GM19463 (cell line): ENCODE results near the gene SLC52A3.
"Not testable (repeated sequence)": the region's sequence is repeated elsewhere in the genome, so short reads cannot be mapped to it uniquely, and the experiment has no call there.

Source experiments
- ATAC-seq: cut with Tn5 transposase; IDR thresholded peaks from one replicate; pipeline ENCODE4 v1.9.1; 2021; ENCODE audit warnings: mild to moderate bottlenecking, moderate library complexity; ENCODE audit not compliant: unreplicated experiment

The SLC52A3 gene

DNA sequence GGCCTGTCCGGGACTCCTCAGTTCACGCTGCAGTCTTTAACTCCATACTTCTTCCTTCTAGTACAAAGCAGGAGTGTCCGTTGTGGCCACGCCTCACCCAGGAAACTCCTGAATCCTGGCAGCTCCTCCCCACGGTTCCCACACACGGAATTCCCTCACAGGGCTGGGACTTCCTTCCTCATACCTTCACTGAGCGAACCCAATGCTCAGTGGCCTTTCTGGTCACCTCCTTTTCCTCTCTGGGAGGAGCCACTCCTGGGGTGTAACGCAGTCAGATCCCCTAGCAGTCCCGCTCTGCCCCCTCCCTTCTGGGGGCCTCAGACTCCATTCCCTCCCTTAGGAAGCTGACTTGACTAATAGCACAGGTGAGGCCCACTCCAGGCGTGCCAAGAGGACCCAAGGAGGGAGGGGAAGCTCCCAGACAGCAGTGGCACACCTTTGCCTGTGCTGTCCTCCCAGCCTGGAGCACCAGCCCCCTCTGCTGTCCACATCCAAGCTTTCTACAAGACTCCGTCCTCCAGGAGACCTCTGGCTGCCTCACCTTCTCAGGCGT is at the start of gene SLC52A3:
Gene SLC52A3, minus strand, starts transcription at position 75 of the 553 bp plus-strand sequence. CDS start 2,726 bp downstream, outside the sequence.
- no peak for ATAC-seq

DNA sequence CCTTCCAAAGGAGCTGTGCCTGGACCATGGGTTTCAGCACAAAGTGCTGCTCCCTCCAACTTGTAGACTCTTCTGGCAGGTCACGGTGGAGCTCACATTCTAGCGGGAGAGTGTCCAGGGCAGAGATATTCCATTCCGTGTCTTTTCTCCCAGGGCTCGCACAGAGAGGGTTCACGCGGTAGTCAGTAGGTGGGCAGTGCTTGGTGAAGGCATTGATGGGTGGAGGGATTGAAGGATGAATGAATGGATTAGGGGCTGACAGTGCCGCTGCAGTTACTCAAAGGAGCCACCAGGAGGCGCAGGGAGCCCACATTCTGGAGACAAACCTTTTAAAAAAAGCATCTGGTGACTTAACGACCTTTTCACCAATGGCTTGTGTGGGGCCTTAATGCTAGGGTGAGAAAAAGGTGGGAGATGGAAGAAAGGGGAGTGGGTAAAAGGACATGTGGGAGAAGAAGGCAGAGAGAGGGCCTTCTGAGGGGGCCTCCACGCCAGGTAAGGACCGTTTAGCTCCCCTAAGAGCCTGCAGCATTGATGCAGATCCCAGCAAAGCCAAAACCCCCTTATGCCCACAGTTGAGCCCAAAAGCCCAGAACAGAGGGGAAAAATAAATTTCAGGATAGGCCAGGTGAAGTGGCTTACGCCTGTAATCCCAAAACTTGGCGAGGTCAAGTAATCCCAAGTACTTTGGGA is 47.8 kb upstream of the SLC52A3 start:
- ATAC-seq, result no peak

DNA sequence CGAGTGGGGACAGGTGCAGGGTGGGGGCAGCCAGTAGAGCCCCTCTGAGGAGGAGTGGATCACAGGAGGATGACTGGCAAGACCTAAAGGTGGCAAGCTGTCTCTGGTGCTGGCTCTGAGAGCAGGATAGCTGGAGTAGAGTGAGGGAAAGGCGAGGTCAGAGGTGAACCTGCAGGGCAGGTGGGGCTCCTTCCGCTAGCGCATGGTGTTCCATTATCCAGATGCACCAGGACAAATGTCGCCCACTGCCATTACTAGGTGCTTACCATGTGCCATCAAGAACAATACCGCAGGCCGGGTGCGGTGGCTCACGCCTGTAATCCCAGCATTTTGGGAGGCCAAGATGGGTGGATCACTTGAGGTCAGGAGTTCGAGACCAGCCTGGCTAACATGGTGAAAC is 46.9 kb upstream of the SLC52A3 start:
- ATAC-seq, result no peak

DNA sequence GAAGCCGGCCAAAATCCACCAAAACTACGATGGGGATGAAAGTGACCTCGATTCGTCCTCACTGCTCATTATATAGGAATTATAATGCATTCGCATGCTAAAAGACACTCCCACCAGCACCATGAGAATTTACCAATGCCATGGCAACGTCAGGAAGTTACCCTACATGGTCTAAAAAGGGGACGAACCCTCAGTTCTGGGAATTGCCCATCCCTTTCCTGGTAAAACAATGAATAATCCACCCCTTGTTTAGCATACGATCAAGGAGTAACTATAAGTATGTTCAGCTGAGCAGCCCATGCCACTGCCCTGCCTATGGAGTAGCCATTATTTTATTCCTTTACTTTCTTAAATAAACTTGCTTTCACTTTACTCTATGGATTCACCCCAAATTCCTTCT is 45.1 kb upstream of the SLC52A3 start:
- no peak for ATAC-seq

DNA sequence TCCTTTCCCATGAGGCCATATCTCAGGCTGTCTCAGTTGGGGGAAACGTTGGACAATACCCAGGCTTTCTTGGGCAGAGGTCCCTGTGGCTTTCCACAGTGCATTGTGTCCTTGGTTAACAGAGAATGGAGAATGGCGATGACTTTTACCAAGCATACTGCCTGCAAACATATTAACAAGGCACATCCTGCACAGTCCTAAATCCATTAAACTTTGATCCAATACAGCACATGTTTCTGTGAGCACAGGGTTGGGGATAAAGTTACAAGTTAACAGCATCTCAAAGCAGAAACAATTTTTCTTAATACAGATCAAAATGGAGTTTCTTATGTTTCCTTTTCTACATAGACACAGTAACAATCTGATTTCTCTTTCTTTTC is 44.1 kb upstream of the SLC52A3 start:
- ATAC-seq, result not testable (repeated sequence)

DNA sequence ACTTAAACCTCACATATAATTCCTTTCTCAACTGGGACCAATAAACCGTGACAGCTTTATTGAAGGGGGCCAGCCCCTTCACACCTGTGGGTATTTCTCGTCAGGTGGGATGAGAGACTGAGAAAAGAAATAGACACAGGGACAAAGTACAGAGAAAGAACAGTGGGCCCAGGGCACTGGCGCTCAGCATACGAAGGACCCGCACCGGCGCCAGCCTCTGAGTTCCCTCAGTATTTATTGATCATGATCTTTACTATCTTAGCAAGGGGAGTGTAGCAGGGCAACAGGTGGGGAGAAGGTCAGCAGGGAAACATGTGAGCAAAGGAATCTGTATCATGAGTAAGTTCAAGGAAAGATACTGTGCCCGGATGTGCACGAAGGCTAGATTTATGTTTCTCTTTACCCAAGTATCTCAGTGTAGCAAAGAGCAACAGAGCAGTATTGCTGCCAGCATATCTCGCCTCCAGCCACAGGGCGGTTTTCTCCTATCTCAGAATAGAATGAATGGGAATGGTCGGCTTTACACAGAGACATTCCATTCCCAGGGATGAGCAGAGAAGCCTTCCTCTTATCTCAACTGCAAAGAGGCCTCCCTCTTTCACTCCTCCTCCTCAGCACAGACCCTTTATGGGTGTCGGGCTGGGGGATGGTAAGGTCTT is 43.6 kb upstream of the SLC52A3 start:
- ATAC-seq, result not testable (repeated sequence)

DNA sequence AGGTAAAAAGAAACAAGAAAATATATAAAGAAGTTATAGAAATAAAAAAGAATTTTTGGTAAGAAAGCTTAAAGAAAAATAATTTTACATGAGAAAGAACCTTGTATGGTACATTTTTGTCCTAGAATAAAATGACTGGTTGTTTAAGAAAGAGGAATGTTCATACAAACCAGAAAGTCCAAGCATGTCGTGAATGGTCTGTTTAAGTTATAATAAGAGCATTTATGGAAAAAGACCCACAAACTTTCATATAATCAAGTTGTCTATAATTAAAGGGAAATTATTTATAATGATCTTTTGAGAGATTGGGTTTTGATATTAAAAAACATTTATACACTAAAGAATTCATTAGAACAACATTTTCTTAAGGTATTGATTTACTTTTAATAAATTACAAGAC is 37.4 kb upstream of the SLC52A3 start:
- no peak for ATAC-seq

DNA sequence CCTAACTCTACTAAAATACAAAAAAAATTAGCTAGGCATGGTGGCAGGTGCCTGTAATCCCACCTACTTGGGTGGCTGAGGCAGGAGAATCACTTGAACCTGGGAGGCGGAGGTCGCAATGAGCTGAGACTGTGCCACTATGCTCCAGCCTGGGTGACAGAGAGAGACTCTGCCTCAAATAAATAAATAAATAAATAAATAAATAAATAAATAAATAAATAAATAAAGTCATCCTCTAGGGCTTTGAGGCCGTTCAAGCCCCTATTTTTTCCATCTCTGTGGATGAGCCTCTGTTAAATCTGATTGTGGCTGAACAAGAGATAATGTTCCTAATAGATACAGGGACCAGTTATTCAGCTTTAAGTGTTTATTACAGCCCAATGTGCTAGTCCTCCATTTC is 33.4 kb upstream of the SLC52A3 start:
- no peak for ATAC-seq

DNA sequence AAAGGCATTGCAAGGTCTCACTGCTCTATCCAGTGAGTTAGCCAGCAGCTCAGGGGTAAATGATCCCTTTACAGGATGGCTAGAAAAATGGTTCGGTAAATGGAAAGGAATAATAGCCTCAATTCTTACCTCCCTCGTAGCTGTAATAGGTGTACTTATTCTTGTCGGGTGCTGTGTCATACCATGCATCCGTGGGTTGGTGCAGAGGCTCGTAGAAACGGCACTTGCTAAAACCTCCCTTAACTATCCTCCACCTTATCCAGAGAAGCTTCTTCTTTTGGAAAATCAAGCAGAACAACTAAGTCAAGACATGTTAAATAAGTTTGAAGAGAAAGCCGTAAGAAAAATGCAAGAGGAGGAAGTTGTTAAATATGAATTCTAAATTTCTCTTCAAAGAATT is 31.7 kb upstream of the SLC52A3 start:
- not testable (repeated sequence) for ATAC-seq

DNA sequence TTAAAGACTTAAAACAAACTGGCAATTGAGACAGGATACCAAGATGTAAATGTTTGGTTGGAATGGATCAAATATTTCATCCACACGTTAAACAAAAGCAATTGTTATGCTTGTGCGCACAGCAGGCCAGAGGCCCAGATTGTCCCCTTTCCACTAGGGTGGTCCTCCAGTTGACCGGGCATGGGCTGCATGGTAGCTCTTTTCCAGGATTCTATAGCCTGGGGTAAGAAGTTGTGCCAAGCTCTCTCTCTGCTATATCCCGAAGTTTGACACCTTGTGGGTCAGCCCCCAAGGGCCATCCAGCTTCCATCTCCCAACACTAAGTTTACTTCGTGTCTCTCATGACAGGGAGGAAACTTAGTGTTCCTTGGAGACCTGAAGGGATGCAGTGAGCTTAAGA is 30.4 kb upstream of the SLC52A3 start:
- not testable (repeated sequence) for ATAC-seq

DNA sequence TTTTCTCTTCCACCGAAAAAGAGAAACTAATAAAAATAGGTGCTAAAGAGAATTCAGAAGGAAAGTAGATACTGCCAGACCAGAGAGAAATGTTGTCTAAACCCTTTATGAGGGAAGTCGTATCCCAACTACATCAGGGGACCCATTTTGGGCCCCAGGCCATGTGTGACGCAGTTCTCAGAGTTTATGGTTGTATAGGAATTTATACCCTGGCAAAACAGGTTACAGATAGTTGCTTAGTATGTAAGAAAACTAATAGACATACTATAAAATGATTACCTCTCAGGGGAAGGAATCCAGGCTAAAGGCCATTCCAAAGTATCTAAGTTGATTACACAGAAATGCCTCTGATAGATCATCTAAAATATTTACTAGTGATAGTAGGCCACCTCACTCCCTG is 28.6 kb upstream of the SLC52A3 start:
- ATAC-seq, result no peak

DNA sequence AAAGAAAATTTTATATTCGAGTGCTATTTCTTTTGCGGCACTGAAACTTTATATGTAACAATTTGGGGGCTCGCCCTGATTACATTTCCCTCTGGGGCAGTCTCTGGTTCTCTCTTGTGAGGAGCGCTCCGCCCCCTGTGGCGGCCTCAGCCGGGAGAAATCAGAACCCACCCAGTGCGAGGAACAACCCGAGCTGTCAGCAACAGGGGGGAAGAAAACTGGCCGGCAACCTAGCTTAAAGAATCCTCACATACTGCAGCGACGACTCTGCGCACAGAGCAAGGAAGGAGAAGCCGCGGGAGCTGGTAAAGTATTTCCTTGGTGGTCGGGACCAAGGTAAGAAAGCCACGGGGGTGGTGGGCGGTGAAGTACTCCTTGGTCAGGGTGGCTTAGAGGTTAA is 23.9 kb upstream of the SLC52A3 start:
- no peak for ATAC-seq

DNA sequence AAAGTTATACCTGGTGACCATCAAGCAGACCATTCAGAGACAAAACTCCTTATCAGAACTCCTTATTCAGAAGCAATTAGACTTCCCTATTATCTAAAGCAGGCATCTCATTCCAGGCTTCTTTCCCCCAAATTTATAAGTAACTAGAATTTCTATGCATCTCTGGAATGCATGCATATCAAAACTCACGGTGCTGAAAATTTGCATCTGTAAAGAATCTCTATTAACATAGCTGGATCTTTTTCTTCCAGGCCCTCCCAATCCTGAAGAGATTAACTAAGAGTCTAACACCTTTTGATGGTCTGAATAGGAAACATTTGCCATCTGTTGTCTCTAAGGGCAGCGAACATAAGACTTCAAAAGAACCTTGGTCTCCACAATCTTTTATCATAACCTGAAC is 22.8 kb upstream of the SLC52A3 start:
- ATAC-seq, result no peak

DNA sequence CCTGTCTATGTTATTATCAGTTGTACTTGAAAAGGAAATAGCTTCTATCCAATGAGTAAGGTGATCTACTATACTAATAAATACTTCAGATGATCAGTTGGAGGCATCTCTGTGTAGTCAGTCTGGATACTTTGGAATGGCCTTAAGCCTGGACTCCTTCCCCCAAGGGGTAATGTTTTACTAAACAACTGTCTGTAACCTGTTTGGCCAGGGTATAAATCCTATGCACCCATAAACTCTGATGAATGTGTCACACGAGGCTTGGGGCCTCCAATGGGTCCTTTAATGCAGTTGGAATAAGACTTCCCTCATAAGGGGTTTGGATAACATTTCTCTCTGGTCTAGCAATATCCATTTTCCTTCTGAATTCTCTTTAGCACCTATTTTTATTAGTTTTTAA is 19.5 kb upstream of the SLC52A3 start:
- no peak for ATAC-seq

DNA sequence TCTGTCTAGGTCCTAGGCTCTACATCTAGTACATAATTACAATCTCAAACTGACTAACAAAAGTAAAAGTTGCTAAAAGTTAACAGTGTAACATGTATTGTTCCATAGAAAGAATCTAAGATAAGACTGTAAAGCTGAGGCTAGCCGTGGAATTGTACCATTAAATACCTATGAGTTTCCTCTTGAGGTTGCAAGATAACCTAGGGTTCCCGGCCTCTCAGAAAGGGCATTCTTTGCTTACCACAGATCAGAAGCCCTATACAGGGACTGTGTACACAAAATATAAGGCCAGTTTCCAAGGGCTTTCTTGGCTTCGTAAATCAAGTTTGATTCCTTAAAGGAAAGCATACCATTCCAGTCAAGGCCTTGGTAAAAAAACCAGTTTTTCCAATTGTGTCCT is 11.5 kb upstream of the SLC52A3 start:
- ATAC-seq, result no peak

DNA sequence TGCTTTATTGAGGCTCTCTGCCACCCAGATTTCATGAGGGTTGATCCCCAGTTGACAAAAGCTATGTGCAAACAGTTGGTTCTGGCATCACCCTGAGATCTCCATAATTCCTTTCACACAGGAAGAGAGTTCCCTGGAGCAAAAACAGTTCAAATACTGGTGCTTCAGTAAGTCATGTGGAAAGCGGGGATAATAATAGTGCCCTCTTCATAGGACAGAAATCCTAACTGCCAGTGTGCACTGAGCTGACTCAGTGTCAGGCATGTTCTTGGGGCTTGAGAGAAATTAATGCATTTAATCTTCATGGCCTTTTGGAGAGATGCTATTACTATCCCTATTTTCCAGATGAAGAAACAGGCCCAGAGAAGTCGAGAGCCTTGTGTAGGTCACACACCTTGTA is 7.9 kb upstream of the SLC52A3 start:
- ATAC-seq, result no peak

DNA sequence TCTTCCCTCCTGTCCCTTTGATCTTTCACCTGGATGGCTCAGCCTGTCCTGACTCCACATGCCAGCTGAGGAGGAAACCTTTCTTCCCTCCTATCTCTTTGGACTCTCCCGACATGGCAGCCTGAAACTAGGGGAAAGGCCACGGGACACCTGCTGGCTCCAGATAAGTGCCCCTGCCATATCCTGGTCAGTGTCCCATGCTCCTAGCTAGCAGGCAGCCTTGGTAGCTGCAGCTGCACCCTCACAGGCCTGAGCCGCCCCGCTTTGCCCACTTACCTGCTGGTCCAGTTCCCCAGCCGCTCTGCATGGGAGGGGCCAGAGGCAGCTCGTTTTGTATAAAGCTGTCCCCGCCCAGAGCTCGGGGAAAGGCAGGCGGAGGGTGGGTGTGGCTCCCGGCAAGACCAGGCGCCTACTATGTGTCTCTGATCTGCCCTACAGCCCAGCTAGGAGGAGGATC is 7.4 kb upstream of the SLC52A3 start:
- ATAC-seq, result no peak

DNA sequence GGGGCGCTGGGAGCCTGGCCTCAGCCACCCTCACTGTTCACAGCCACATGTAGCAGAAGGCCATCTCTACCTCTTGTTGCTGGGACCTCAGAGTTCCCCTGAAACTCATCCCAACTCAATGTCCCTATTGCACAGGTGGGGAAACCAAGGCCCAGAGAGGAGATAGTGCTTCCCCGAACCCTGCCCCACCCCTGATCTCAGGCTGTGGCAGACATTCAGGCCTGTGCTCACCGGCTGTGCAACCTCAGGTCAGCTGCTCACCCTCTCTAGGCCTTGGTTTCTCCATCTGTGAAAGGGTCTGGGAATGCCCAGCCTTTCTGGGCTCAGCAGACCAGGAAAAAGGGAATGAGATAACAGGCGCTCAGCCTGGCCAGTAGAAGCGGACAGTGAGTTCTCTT is 6.4 kb upstream of the SLC52A3 start:
- ATAC-seq, result no peak

DNA sequence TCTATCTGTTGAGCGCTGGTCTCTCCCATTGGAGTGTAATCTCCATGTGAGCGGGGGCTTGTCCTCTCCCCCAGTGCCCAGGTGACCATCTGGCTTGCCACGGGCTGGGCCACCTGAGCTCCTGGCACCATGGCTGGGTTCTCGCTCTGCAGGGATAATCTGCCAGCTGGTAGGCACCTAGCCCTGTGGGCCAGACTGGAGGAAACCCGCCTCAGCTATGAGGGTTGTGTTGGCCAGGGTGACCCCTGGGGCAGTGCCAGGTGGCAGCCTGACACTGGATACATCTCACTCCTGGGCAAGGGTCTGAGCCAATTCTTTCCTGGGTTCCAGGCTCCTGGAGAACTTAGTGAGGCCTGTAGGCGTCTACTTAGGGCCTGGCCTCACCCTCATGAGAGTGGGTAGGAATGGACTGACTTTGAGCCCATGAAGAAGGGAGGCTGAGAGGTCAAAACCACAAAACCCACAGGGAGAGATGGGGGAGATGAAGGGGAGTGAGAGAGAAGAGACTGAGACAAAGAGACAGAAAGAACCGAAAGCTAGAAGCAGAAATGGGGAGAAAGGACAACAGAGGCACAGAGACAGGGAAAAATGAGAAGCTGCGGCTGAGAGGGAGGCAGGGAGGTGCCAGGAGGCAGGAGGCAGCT is 5.8 kb upstream of the SLC52A3 start:
- no peak for ATAC-seq

DNA sequence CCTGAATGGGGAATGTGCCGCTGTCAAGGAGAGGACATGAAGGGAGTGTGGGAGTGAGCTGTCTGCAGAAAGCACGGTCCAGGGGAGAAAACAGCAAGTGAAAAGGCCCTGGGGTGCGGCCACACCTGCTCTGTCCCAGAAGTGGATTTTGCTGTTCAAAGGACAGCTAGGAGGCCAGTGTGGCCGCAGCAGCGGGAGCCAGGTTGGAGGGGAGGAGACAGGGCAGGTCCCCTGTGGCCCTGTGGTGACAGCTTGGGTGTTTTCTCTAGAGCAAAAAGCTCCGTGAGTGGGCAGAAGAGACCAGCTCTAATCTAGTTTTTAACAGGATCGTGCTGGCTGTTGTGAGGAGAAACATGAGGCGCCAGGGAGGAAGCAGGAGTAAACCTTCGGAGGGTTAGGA is 4.5 kb upstream of the SLC52A3 start:
- ATAC-seq, result no peak

DNA sequence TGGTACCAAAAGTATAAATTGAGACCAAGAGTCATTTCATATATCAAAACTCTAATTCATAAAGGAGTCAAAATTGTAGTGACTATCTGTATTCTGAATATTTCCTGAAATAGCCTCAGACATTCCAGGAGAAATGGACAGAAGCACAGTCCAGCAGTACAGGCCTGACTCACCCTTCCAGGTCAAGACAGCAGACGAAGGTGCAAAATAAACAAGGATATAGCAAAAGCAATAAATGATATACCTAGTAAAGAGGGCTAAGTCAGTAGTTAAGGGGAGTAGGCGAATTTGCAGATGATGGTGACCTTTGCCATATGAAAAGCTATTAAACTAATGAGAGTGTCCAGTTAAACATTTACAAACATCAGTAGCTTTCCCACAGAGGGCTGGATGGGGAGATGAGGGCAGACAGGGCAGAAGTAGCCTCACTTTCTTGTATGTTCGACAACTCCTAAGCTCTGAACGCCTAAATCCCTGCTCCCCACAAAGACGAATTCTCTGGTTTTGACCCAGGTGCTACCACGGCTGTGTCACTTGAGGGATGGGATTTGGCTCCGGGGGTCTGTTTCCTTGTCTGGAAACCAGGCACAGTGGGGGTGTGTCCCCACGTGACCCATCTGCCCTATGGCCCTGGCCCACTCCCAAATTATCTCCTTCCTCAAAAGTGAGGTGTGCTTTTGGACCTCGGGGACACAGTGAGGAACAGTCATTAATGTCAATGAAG is 3.6 kb upstream of the SLC52A3 start:
- no peak for ATAC-seq
